SK-N-SH treated with all-trans-retinoic acid at 6 μM for 48 hours (cell line): ENCODE results near the gene ARID1A.

Experiments used
- ATAC-seq: fragments of 200-7000 bp; cut with Tn5 transposase; 3 replicates; pipeline ENCODE4 v1.9.1; 2020; ENCODE audit warnings: mild to moderate bottlenecking, moderate library complexity
- ARNTL ChIP-seq: fragments of 450-650 bp; formaldehyde crosslinking; IDR thresholded peaks from 2 replicates; pipeline ENCODE4 v1.5.0; 2020; ENCODE audit warnings: low read depth, mild to moderate bottlenecking, moderate library complexity, borderline replicate concordance
- BACH2 ChIP-seq: fragments of 250-450 bp; sonication (Bioruptor Pico); IDR thresholded peaks from 2 replicates; pipeline ENCODE4 v1.9.0; 2021; ENCODE audit warnings: mild to moderate bottlenecking, borderline replicate concordance
- CSDC2 ChIP-seq: fragments of 250-450 bp; sonication (Bioruptor Pico); IDR thresholded peaks from 2 replicates; pipeline ENCODE4 v1.5.0; 2020; ENCODE audit warnings: mild to moderate bottlenecking, moderate library complexity
- ESRRG ChIP-seq: fragments of 250-450 bp; sonication (Bioruptor Pico); IDR thresholded peaks from 2 replicates; pipeline ENCODE4 v1.6.1; 2021; ENCODE audit warnings: mild to moderate bottlenecking
- OSR1 ChIP-seq: fragments of 250-450 bp; sonication (Bioruptor Pico); IDR thresholded peaks from 2 replicates; pipeline ENCODE4 v1.8.0; 2022; ENCODE audit warnings: moderate library complexity, mild to moderate bottlenecking, inconsistent platforms
- PPARA ChIP-seq: fragments of 250-450 bp; sonication (Bioruptor Pico); IDR thresholded peaks from 2 replicates; pipeline ENCODE4 v1.5.0; 2020; ENCODE audit warnings: mild to moderate bottlenecking, borderline replicate concordance
- RARB ChIP-seq: fragments of 250-450 bp; sonication (Bioruptor Pico); IDR thresholded peaks from 2 replicates; pipeline ENCODE4 v1.8.0; 2021; ENCODE audit warnings: mild to moderate bottlenecking, moderate library complexity
- SNAI2 ChIP-seq: fragments of 250-450 bp; sonication (Bioruptor Pico); IDR thresholded peaks from 2 replicates; pipeline ENCODE4 v1.5.0; 2020; ENCODE audit warnings: mild to moderate bottlenecking, moderate library complexity
- TCF4 ChIP-seq: fragments of 250-450 bp; sonication (Bioruptor Pico); IDR thresholded peaks from 2 replicates; pipeline ENCODE4 v1.8.0; 2021; ENCODE audit warnings: mild to moderate bottlenecking, moderate library complexity, borderline replicate concordance
- ZFP3 ChIP-seq: fragments of 250-450 bp; sonication (Bioruptor Pico); IDR thresholded peaks from 2 replicates; pipeline ENCODE4 v1.5.0; 2020; ENCODE audit warnings: mild to moderate bottlenecking, moderate library complexity
- ZNF565 ChIP-seq: fragments of 450-650 bp; formaldehyde crosslinking; conservative IDR thresholded peaks from 2 replicates; pipeline ENCODE4 v1.5.0; 2020; ENCODE audit warnings: low read depth, mild to moderate bottlenecking, moderate library complexity
- ZNF70 ChIP-seq: fragments of 450-650 bp; formaldehyde crosslinking; IDR thresholded peaks from 2 replicates; pipeline ENCODE4 v1.5.0; 2020; ENCODE audit warnings: mild to moderate bottlenecking, moderate library complexity
- TF ChIP-seq, protein P1 (sequence below): fragments of 250-450 bp; sonication (Bioruptor Pico); IDR thresholded peaks from 2 replicates; pipeline ENCODE4 v1.8.0; 2020; ENCODE audit warnings: mild to moderate bottlenecking, moderate library complexity, borderline replicate concordance
- TF ChIP-seq, protein P2 (sequence below): fragments of 250-450 bp; sonication (Bioruptor Pico); IDR thresholded peaks from 2 replicates; pipeline ENCODE4 v1.5.0; 2020; ENCODE audit warnings: mild to moderate bottlenecking, moderate library complexity
- TF ChIP-seq, protein P3 (sequence below): fragments of 250-450 bp; sonication (Bioruptor Pico); IDR thresholded peaks from 2 replicates; pipeline ENCODE4 v1.5.1; 2020; ENCODE audit warnings: low read depth, mild to moderate bottlenecking, moderate library complexity

Gene ARID1A

DNA sequence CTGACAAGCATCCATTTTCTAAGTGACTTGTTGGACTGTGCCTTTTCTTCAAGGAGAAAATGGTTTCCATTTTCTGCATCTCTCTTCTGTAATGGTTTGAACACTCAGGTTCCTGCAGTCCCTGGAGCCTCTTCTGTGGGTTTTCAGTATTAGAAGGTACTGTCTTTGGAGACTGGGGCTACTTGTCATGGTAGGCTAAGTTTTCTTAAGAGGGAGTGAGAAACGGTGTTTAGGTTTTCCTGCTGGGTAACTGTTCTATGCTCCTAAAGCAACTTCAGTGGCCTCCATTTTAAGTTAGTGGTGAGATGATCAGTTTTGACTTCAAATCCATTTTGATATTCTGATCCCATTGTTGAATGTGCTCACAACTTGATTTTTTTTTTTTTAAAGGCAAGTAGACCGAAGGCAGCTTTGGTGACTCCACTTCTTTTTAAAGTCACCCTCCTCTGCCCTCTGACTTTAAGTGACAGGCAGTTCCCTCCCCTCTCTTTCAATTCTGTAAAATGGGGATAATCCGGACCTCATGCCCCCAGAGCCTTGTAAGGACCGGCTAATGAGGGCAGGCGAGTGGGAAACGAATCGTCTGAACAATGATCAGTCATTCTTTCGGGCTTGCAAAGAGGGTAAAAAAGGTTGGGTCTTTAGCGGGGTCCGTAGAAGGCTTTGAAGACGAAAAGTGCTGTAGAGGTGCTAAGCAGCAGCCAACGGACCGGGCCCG is 1.0 kb upstream of the ARID1A start (continued):
- TF ChIP-seq, protein P1, sequence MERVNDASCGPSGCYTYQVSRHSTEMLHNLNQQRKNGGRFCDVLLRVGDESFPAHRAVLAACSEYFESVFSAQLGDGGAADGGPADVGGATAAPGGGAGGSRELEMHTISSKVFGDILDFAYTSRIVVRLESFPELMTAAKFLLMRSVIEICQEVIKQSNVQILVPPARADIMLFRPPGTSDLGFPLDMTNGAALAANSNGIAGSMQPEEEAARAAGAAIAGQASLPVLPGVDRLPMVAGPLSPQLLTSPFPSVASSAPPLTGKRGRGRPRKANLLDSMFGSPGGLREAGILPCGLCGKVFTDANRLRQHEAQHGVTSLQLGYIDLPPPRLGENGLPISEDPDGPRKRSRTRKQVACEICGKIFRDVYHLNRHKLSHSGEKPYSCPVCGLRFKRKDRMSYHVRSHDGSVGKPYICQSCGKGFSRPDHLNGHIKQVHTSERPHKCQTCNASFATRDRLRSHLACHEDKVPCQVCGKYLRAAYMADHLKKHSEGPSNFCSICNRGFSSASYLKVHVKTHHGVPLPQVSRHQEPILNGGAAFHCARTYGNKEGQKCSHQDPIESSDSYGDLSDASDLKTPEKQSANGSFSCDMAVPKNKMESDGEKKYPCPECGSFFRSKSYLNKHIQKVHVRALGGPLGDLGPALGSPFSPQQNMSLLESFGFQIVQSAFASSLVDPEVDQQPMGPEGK, result no peak
- TF ChIP-seq ARNTL (CRISPR knock-in tag), result no peak
- no peak for TF ChIP-seq OSR1 (CRISPR knock-in tag)
- no peak for TF ChIP-seq BACH2
- TF ChIP-seq ZNF565 (CRISPR knock-in tag), result no peak
- TF ChIP-seq TCF4 (CRISPR knock-in tag), result no peak
- TF ChIP-seq, protein P2, sequence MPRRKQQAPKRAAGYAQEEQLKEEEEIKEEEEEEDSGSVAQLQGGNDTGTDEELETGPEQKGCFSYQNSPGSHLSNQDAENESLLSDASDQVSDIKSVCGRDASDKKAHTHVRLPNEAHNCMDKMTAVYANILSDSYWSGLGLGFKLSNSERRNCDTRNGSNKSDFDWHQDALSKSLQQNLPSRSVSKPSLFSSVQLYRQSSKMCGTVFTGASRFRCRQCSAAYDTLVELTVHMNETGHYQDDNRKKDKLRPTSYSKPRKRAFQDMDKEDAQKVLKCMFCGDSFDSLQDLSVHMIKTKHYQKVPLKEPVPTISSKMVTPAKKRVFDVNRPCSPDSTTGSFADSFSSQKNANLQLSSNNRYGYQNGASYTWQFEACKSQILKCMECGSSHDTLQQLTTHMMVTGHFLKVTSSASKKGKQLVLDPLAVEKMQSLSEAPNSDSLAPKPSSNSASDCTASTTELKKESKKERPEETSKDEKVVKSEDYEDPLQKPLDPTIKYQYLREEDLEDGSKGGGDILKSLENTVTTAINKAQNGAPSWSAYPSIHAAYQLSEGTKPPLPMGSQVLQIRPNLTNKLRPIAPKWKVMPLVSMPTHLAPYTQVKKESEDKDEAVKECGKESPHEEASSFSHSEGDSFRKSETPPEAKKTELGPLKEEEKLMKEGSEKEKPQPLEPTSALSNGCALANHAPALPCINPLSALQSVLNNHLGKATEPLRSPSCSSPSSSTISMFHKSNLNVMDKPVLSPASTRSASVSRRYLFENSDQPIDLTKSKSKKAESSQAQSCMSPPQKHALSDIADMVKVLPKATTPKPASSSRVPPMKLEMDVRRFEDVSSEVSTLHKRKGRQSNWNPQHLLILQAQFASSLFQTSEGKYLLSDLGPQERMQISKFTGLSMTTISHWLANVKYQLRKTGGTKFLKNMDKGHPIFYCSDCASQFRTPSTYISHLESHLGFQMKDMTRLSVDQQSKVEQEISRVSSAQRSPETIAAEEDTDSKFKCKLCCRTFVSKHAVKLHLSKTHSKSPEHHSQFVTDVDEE (CRISPR knock-in tag), result no peak

DNA sequence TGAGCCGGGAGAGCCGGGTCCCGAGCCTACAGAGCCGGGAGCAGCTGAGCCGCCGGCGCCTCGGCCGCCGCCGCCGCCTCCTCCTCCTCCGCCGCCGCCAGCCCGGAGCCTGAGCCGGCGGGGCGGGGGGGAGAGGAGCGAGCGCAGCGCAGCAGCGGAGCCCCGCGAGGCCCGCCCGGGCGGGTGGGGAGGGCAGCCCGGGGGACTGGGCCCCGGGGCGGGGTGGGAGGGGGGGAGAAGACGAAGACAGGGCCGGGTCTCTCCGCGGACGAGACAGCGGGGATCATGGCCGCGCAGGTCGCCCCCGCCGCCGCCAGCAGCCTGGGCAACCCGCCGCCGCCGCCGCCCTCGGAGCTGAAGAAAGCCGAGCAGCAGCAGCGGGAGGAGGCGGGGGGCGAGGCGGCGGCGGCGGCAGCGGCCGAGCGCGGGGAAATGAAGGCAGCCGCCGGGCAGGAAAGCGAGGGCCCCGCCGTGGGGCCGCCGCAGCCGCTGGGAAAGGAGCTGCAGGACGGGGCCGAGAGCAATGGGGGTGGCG is 371 bp downstream of the ARID1A start:
- no peak for ATAC-seq
- TF ChIP-seq ZNF565 (CRISPR knock-in tag) (no peak), SNAI2 (CRISPR knock-in tag) (no peak), OSR1 (CRISPR knock-in tag) (no peak), CSDC2 (CRISPR knock-in tag) (no peak), ARNTL (CRISPR knock-in tag) (no peak), ESRRG (no peak), PPARA (no peak), RARB (CRISPR knock-in tag) (no peak), ZFP3 (CRISPR knock-in tag) (no peak)
- TF ChIP-seq, protein P2 (CRISPR knock-in tag), result no peak

DNA sequence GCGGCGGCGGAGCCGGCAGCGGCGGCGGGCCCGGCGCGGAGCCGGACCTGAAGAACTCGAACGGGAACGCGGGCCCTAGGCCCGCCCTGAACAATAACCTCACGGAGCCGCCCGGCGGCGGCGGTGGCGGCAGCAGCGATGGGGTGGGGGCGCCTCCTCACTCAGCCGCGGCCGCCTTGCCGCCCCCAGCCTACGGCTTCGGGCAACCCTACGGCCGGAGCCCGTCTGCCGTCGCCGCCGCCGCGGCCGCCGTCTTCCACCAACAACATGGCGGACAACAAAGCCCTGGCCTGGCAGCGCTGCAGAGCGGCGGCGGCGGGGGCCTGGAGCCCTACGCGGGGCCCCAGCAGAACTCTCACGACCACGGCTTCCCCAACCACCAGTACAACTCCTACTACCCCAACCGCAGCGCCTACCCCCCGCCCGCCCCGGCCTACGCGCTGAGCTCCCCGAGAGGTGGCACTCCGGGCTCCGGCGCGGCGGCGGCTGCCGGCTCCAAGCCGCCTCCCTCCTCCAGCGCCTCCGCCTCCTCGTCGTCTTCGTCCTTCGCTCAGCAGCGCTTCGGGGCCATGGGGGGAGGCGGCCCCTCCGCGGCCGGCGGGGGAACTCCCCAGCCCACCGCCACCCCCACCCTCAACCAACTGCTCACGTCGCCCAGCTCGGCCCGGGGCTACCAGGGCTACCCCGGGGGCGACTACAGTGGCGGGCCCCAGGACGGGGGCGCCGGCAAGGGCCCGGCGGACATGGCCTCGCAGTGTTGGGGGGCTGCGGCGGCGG is 1.0 kb downstream of the ARID1A start:
- TF ChIP-seq, protein P1, result no peak
- no peak for ATAC-seq

DNA sequence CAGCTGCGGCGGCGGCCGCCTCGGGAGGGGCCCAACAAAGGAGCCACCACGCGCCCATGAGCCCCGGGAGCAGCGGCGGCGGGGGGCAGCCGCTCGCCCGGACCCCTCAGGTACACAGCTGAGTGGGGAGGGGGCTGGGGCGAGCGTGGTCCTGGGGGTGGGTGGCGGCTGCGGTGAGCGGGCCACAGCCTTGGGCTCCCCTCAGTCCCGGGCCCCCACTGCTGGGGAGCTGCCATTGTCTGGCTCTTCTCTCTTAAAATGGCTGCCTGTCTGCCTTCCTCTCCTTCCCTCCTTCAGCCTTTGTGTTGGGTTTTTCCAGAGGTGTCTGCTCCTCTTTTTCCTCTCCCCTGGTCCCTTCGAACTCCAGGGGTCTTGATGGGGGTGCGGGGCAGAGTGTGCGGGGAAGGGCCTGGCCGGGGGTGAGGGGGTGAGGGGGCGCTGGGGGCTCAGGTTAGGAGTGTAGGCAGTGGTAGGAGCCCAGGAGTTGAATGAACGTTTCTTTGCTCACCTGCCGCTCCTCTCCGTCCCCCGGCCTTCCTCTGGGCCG is 1.7 kb downstream of the ARID1A start:
- TF ChIP-seq TCF4 (CRISPR knock-in tag), result no peak
- no peak for TF ChIP-seq PPARA
- TF ChIP-seq, protein P3, sequence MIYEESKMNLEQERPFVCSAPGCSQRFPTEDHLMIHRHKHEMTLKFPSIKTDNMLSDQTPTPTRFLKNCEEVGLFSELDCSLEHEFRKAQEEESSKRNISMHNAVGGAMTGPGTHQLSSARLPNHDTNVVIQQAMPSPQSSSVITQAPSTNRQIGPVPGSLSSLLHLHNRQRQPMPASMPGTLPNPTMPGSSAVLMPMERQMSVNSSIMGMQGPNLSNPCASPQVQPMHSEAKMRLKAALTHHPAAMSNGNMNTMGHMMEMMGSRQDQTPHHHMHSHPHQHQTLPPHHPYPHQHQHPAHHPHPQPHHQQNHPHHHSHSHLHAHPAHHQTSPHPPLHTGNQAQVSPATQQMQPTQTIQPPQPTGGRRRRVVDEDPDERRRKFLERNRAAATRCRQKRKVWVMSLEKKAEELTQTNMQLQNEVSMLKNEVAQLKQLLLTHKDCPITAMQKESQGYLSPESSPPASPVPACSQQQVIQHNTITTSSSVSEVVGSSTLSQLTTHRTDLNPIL (CRISPR knock-in tag), result no peak
- TF ChIP-seq ZNF70, result no peak
- TF ChIP-seq SNAI2 (CRISPR knock-in tag), result no peak
- TF ChIP-seq, protein P1, result no peak
- TF ChIP-seq, all 23 proteins: peak for 0
- no peak for ATAC-seq
